PFSK-1 (cell line): ENCODE data around the gene CFAP77.

Experiments
- FOXP2 ChIP-seq: optimal IDR thresholded peaks from 2 replicates; pipeline ENCODE3; 2011; ENCODE audit warnings: borderline replicate concordance, control low read depth, inconsistent platforms; ENCODE audit not compliant: insufficient read depth; ENCODE audit errors: extremely low read length, extremely low read depth
- POLR2AphosphoS5 ChIP-seq: IDR thresholded peaks from 2 replicates; pipeline ENCODE4 v1.6.1; 2012; ENCODE audit warnings: low read depth, mild to moderate bottlenecking, control low read depth, low read length, moderate library complexity
- REST ChIP-seq, 2 experiments: IDR thresholded peaks; 2 replicates each; pipeline versions ENCODE4 v1.6.1 to v1.8.0; 2011 to 2012; ENCODE audit warnings: low read depth in 2 of 2, low read length in 2 of 2, control low read depth in 1 of 2, inconsistent platforms in 1 of 2, mild to moderate bottlenecking in 1 of 2, moderate library complexity in 1 of 2; ENCODE audit not compliant: insufficient read depth in 1 of 2
- SIN3A ChIP-seq: IDR thresholded peaks from 2 replicates; pipeline ENCODE4 v1.6.1; 2012; ENCODE audit warnings: mild to moderate bottlenecking, low read length, moderate library complexity, borderline replicate concordance; ENCODE audit not compliant: insufficient read depth
- TAF1 ChIP-seq: IDR thresholded peaks from 2 replicates; pipeline ENCODE4 v1.6.1; 2012; ENCODE audit warnings: low read length, control low read depth, borderline replicate concordance; ENCODE audit not compliant: insufficient read depth

GRCh38 chr9:132458432-132458831 lies 48.4 kb downstream of the CFAP77 start:
- TF ChIP-seq TAF1 (no peak), REST (IDR thresholded peaks at IDR 0.05; ENCODE audit: insufficient read depth in 1 of 2, low read depth in 2 of 2, low read length in 2 of 2) (no peak), POLR2AphosphoS5 (no peak), FOXP2 (no peak), SIN3A (no peak)
